ENCODE measurements around the gene KATNIP.

KATNIP gene

DNA sequence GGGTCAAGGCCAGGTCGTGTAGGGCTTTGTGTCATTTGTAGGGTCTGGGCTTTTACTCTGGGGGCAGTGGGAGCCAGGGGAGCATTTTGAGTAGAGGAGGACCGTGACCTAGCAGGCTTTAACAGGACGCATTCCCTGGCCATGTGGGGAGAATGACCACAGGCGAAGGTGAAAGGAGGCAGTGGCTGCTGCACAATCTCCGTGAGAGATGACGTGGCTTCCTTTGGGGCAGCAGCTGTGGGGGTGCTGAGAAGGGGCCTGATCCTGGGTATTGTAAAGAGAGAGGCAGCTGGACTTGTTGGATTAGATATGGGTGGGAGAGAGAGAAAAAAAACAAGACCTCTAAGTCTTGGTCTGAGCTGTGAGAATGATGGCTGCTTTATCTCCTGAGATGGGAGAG, 46.0 kb downstream of the KATNIP start:
- Histone ChIP-seq H3K4me1 (ENCODE audit: control insufficient read depth, insufficient read depth, low read length) (no peaks in the 10 kb centered on the region), H3K27ac (ENCODE audit: low read depth, low read length) (no peak overlapping the region), H3K27me3 (ENCODE audit: control insufficient read depth, insufficient read depth, low read length) (no peaks in the 10 kb centered on the region), H3K4me3 (ENCODE audit: low read length) (no peak overlapping the region), H3K36me3 (ENCODE audit: control insufficient read depth, insufficient read depth, low read length) (no peaks in the 10 kb centered on the region), H3K9ac (ENCODE audit: low read length) (no peak overlapping the region)

DNA sequence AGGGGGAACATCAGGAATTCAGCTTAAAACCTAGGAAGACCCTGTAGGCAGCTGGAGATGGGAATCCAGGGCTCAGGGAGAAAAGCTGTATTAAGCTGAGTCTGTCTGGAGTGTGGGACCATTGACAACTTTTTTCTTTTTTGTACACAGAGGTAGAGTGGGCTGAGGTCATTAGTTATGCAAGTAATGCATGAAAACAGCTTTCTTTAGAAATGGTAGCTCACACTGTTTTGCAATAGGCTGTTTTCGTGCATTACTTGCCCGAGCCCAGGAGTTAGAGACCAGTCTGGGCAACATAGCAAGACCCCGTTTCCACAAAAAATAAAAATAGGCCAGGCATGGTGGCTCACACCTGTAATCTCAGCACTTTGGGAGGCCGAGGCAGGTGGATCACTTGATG, 46.5 kb downstream of the KATNIP start:
- Histone ChIP-seq H3K4me3 (ENCODE audit: low read length) (no peak overlapping the region), H3K4me1 (ENCODE audit: control insufficient read depth, insufficient read depth, low read length) (no peaks in the 10 kb centered on the region), H3K36me3 (ENCODE audit: control insufficient read depth, insufficient read depth, low read length) (no peaks in the 10 kb centered on the region), H3K27me3 (ENCODE audit: control insufficient read depth, insufficient read depth, low read length) (no peaks in the 10 kb centered on the region), H3K9ac (ENCODE audit: low read length) (no peak overlapping the region), H3K27ac (ENCODE audit: low read depth, low read length) (no peak overlapping the region)

DNA sequence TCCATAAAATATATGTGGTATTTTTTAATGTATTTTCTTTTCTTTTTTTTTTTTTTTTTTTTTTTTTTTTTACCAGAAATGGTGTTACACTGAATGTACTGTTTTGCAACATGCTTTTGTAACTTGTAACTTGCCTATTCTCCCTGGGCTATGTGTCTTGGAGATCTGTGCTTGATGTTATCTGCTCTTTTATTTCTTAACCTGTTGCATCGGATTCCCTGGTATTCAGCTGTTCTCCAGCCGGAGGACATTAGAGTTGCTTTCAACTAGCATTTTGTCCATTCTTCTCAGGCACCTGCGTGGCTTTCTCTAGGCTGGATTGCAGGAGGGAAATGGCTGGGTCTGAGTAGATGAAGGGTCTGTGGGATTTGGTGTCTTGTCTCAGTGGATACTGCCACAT, 47.4 kb downstream of the KATNIP start:
- Histone ChIP-seq H3K36me3 (ENCODE audit: control insufficient read depth, insufficient read depth, low read length) (no peaks in the 10 kb centered on the region), H3K27me3 (ENCODE audit: control insufficient read depth, insufficient read depth, low read length) (no peaks in the 10 kb centered on the region), H3K27ac (ENCODE audit: low read depth, low read length) (no peak overlapping the region), H3K4me1 (ENCODE audit: control insufficient read depth, insufficient read depth, low read length) (no peaks in the 10 kb centered on the region), H3K9ac (ENCODE audit: low read length) (no peak overlapping the region), H3K4me3 (ENCODE audit: low read length) (no peak overlapping the region)

DNA sequence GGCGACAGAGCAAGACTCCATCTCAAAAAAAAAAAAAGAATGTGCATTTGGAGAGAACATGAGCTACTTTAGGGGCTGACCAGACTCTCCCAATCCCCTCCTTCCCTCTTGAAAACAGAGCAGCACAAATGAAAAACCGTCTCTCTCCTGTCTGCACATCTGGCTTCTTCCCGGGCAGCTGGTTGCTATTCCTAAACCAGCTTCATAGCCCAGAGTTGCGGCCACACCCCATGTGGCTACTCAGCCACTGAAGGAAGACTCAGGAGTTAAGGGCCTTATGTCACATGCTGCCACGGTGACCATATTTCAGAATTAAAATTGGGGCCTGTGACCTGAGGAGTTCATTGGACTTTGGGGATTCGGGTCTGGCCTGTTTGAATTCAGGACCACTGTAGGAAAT, 48.3 kb downstream of the KATNIP start:
- H3K36me3 ChIP-seq (ENCODE audit: control insufficient read depth, insufficient read depth, low read length) = no peaks in the 10 kb centered on the region
- no peak overlapping the region for H3K27ac ChIP-seq (ENCODE audit: low read depth, low read length)
- no peak overlapping the region for H3K9ac ChIP-seq (ENCODE audit: low read length)
- H3K4me1 ChIP-seq (ENCODE audit: control insufficient read depth, insufficient read depth, low read length) = no peaks in the 10 kb centered on the region
- H3K27me3 ChIP-seq (ENCODE audit: control insufficient read depth, insufficient read depth, low read length) = no peaks in the 10 kb centered on the region
- no peak overlapping the region for H3K4me3 ChIP-seq (ENCODE audit: low read length)

DNA sequence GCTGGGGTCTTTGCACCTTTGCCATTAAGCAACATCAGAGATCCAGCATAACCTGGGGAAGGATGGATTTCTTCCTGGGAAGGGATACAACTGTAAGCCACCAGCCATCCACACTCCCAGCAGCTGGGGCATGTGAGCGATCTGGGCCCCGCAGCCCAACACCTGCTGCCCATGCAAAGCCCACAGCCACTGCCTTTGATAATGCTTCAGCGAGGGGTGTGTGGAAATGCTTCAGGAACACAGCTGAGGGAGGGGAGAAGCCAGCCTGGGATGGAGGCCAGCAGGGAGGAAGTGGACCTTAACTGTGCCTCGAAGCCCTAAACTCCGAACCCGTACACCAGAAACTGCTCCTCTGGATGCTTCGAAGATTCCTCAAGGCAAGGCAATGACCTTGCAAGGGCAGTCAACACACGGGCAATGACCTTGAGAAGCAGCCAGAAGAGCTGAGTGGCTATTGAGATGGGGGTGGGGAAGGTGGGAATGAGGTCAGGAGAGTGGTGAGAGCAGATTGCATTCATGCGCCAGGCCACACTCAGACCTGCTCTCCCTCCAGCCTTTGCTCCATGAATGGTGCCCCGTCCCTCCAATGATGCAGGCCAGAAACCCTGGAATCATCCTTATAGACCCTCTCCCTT, 49.1 kb downstream of the KATNIP start:
- H3K27me3 ChIP-seq (ENCODE audit: control insufficient read depth, insufficient read depth, low read length) = no peaks in the 10 kb centered on the region
- H3K27ac ChIP-seq (ENCODE audit: low read depth, low read length) = no peak overlapping the region
- no peaks in the 10 kb centered on the region for H3K4me1 ChIP-seq (ENCODE audit: control insufficient read depth, insufficient read depth, low read length)
- H3K9ac ChIP-seq (ENCODE audit: low read length) = no peak overlapping the region
- H3K4me3 ChIP-seq (ENCODE audit: low read length) = no peak overlapping the region
- H3K36me3 ChIP-seq (ENCODE audit: control insufficient read depth, insufficient read depth, low read length) = no peaks in the 10 kb centered on the region

DNA sequence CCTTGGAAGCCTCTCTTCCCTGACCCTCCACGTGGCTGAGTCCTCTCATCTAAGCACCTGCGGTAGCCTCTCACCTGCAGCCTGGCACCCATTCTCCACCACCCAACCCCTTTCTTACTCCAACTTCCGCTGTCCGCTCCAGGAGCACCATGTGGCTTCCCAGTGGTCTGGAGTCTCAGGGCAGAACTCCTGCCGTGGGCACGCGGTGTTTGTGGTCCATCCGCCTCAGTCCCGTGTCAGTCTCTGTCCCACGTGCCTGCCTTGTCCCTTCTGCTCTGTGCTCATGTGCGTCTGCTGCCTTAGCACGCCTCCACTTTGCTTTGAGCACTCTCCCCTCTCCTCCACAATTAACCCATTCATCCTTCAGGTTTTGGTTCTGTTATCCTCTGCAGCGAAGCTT, 49.7 kb downstream of the KATNIP start:
- no peak overlapping the region for H3K9ac ChIP-seq (ENCODE audit: low read length)
- H3K4me1 ChIP-seq (ENCODE audit: control insufficient read depth, insufficient read depth, low read length) = no peaks in the 10 kb centered on the region
- no peaks in the 10 kb centered on the region for H3K27me3 ChIP-seq (ENCODE audit: control insufficient read depth, insufficient read depth, low read length)
- no peak overlapping the region for H3K27ac ChIP-seq (ENCODE audit: low read depth, low read length)
- H3K36me3 ChIP-seq (ENCODE audit: control insufficient read depth, insufficient read depth, low read length) = no peaks in the 10 kb centered on the region
- H3K4me3 ChIP-seq (ENCODE audit: low read length) = no peak overlapping the region

All from rectal smooth muscle tissue (tissue), 1 donor.